ENCODE measurements around the gene ADAMTS6. TPM values are rescaled to one million over a fixed set of nuclear protein-coding genes. Genes with fewer than 3 reads are reported as not detected.

ADAMTS6 gene
- total RNA-seq, 1 experiment from 2014 or later: 1.5 TPM

GRCh38 chr5:65127161-65127901, 354.4 kb downstream of the ADAMTS6 start:
- no peak overlapping the region for H3K4me3 ChIP-seq (ENCODE audit: insufficient read depth, low read depth, low read length)
- H3K36me3 ChIP-seq (replicated peaks; ENCODE audit: control insufficient read depth, insufficient read depth, low read length): no peaks in the 10 kb centered on the region
- no peak for DNase-seq
- H3K27me3 ChIP-seq (ENCODE audit: control insufficient read depth, insufficient read depth, low read length): no peaks in the 10 kb centered on the region

- Histone ChIP-seq H3K4me3 (ENCODE audit: insufficient read depth, low read depth, low read length) (no peak overlapping the region), H3K36me3 (replicated peaks; ENCODE audit: control insufficient read depth, insufficient read depth, low read length) (no peaks in the 10 kb centered on the region), H3K27me3 (ENCODE audit: control insufficient read depth, insufficient read depth, low read length) (no peaks in the 10 kb centered on the region)
- no peak for DNase-seq
Observed at GRCh38 chr5:65126542-65127069, 355.1 kb downstream of the ADAMTS6 start.

GRCh38 chr5:65125591-65126541, 355.9 kb downstream of the ADAMTS6 start:
- Histone ChIP-seq H3K4me3 (ENCODE audit: insufficient read depth, low read depth, low read length) (no peak overlapping the region), H3K36me3 (replicated peaks; ENCODE audit: control insufficient read depth, insufficient read depth, low read length) (no peaks in the 10 kb centered on the region), H3K27me3 (ENCODE audit: control insufficient read depth, insufficient read depth, low read length) (no peaks in the 10 kb centered on the region)
- DNase-seq: no peak

- Histone ChIP-seq H3K27me3 (ENCODE audit: control insufficient read depth, insufficient read depth, low read length) (no peaks in the 10 kb centered on the region), H3K4me3 (ENCODE audit: insufficient read depth, low read depth, low read length) (no peak overlapping the region), H3K36me3 (replicated peaks; ENCODE audit: control insufficient read depth, insufficient read depth, low read length) (no peaks in the 10 kb centered on the region)
- DNase-seq: no peak
Observed at GRCh38 chr5:65121880-65122436, 359.8 kb downstream of the ADAMTS6 start.

- Histone ChIP-seq H3K4me3 (ENCODE audit: insufficient read depth, low read depth, low read length) (no peak overlapping the region), H3K27me3 (ENCODE audit: control insufficient read depth, insufficient read depth, low read length) (no peaks in the 10 kb centered on the region), H3K36me3 (replicated peaks; ENCODE audit: control insufficient read depth, insufficient read depth, low read length) (no peaks in the 10 kb centered on the region)
- DNase-seq: no peak
Observed at GRCh38 chr5:65120371-65120967, 361.3 kb downstream of the ADAMTS6 start.

- Histone ChIP-seq H3K27me3 (ENCODE audit: control insufficient read depth, insufficient read depth, low read length) (no peaks in the 10 kb centered on the region), H3K4me3 (ENCODE audit: insufficient read depth, low read depth, low read length) (no peak overlapping the region), H3K36me3 (replicated peaks; ENCODE audit: control insufficient read depth, insufficient read depth, low read length) (no peaks in the 10 kb centered on the region)
- no peak for DNase-seq
Observed at GRCh38 chr5:65117525-65117924, 364.2 kb downstream of the ADAMTS6 start.

GRCh38 chr5:65113771-65114170, 367.9 kb downstream of the ADAMTS6 start:
- no peak for DNase-seq
- Histone ChIP-seq H3K27me3 (ENCODE audit: control insufficient read depth, insufficient read depth, low read length) (no peaks in the 10 kb centered on the region), H3K36me3 (replicated peaks; ENCODE audit: control insufficient read depth, insufficient read depth, low read length) (no peaks in the 10 kb centered on the region), H3K4me3 (ENCODE audit: insufficient read depth, low read depth, low read length) (no peak overlapping the region)

GRCh38 chr5:65111961-65112658, 369.6 kb downstream of the ADAMTS6 start:
- H3K4me3 ChIP-seq (ENCODE audit: insufficient read depth, low read depth, low read length): no peak overlapping the region
- no peak for DNase-seq
- no peaks in the 10 kb centered on the region for H3K27me3 ChIP-seq (ENCODE audit: control insufficient read depth, insufficient read depth, low read length)
- no peaks in the 10 kb centered on the region for H3K36me3 ChIP-seq (replicated peaks; ENCODE audit: control insufficient read depth, insufficient read depth, low read length)

GRCh38 chr5:65108786-65109743, 372.7 kb downstream of the ADAMTS6 start:
- no peaks in the 10 kb centered on the region for H3K27me3 ChIP-seq (ENCODE audit: control insufficient read depth, insufficient read depth, low read length)
- no peaks in the 10 kb centered on the region for H3K36me3 ChIP-seq (replicated peaks; ENCODE audit: control insufficient read depth, insufficient read depth, low read length)
- no peak overlapping the region for H3K4me3 ChIP-seq (ENCODE audit: insufficient read depth, low read depth, low read length)
- no peak for DNase-seq

GRCh38 chr5:65105301-65105700, 376.4 kb downstream of the ADAMTS6 start:
- no peaks in the 10 kb centered on the region for H3K27me3 ChIP-seq (ENCODE audit: control insufficient read depth, insufficient read depth, low read length)
- H3K36me3 ChIP-seq (replicated peaks; ENCODE audit: control insufficient read depth, insufficient read depth, low read length): no peaks in the 10 kb centered on the region
- no peak overlapping the region for H3K4me3 ChIP-seq (ENCODE audit: insufficient read depth, low read depth, low read length)
- no peak for DNase-seq

GRCh38 chr5:65104831-65105230, 376.9 kb downstream of the ADAMTS6 start:
- no peaks in the 10 kb centered on the region for H3K27me3 ChIP-seq (ENCODE audit: control insufficient read depth, insufficient read depth, low read length)
- no peak overlapping the region for H3K4me3 ChIP-seq (ENCODE audit: insufficient read depth, low read depth, low read length)
- no peak for DNase-seq
- no peaks in the 10 kb centered on the region for H3K36me3 ChIP-seq (replicated peaks; ENCODE audit: control insufficient read depth, insufficient read depth, low read length)

GRCh38 chr5:65103756-65104440, 377.8 kb downstream of the ADAMTS6 start:
- DNase-seq: no peak
- Histone ChIP-seq H3K27me3 (ENCODE audit: control insufficient read depth, insufficient read depth, low read length) (no peaks in the 10 kb centered on the region), H3K4me3 (ENCODE audit: insufficient read depth, low read depth, low read length) (no peak overlapping the region), H3K36me3 (replicated peaks; ENCODE audit: control insufficient read depth, insufficient read depth, low read length) (no peaks in the 10 kb centered on the region)
